GM19452 (cell line): ENCODE results near the gene ENTHD1.
"Not testable (repeated sequence)": the region's sequence is repeated elsewhere in the genome, so short reads cannot be mapped to it uniquely, and the experiment has no call there.

Experiments used
- ATAC-seq: cut with Tn5 transposase; IDR thresholded peaks from one replicate; pipeline ENCODE4 v1.9.1; 2021; ENCODE audit not compliant: unreplicated experiment

ENTHD1 gene

DNA sequence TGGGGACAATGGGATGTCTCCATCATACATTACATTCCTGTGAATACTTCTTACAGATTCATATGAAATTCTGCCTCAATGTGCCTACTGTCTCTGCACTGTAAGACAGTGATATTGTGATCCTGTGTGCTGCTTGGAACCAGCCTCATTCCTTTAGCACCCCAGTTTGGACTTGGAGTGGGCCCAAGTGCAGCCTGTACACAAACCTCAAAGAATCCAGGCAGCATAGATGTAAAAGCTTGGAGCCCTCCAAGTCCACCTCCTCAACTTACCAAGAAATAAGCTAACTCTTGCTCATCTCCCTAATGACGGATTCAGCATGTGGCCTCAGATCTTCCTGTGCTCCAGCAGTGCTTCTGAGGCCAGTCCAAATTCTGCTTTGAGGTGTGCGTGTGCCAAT is 31.7 kb upstream of the ENTHD1 start:
- no peak for ATAC-seq

DNA sequence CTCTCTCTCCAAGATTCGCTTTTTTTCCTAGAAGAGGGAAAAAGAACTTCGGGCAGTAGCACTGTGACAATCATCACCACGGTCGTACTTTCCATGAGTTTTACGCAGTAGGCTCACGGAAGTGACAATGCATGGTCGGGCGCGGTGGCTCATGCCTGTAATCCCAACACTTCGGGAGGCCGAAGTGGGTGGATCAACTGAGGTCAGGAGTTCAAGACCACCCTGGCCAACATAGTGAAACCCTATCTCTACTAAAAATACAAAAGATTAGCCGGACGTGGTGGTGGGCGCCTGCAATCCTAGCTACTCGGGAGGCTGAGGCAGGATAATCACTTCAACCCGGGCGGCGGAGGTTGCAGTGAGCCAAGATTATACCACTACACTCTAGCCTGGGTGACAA is 30.7 kb upstream of the ENTHD1 start:
- no peak for ATAC-seq

DNA sequence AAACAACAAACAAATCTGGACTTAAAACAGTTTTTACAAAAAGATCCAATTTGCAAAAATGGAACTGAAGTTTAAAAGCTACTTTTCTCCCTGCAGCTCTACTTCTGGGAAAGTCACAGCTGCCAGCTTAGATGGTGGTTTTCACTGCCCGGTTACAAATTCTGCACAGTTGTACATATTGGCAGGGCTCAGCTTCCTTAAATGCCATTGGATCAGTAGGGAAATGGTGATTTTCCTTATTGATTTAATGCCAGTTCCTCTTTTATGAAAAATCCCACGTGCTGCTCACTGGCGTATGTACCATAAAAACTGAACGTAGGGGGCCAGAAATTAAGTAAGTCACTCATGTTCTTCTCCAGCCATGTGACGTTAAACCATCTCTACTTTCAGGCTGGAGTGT is 30.1 kb upstream of the ENTHD1 start:
- ATAC-seq = no peak

DNA sequence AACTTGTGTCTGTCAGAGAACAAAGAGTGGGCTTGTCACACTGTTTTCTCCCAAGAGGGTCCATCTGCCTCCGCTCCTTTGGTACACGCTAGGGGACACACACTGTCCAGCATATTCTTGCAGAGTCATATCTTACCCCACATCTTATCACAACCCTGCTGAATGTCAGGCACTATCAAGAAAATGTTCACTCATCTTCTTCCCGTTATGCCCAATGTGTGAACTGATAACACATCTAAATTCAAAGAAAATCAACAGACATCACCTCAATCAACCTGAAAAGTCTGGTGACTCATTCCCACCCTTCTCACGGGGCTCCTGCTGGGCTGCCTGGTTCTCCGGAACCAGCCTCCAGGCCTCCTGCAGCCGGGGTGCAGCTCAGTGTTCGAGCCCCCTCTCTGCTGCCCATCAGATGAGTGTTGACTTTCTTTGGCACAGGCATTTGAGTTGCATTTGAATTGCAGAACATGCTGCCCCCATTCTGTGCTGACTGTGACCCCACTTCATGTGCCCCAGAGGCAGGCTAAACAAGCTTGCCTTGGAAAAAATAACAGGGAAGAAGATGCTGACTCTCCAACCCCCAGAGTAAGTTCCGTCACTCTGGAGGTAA is 26.7 kb upstream of the ENTHD1 start:
- no peak for ATAC-seq

DNA sequence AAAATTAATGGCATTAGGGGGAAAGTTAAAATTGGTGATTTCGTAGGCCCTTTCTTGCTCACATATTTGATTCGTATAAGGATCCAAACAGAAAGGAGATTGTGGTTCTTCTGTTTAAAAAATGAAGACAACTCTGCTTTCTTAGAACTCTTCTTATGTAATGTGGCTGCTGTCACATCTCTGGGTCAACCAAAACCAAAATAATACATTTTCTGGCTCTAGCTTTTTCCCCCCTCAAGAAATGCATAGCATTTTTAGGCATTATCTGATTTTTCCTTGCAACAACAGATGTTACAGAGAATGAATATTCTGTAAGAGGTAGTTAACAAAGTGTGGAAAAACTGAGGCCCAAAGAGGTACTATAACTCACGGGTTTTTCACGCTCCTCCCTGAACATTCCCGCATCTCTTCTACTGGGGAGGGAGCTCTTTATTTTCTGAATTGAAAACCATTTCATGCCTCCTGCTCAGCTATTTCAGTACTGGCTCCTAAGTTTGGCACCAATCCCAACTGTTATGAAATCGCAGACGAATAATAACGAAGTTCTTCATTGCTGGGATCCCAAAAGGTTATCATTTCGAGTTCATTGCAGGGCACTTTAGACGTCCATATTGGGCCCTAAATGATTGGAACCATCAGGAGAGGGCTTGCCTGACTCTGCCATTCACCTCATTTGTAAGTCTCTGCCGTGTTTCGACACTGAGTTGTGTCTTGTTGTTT is 24.4 kb upstream of the ENTHD1 start:
- no peak for ATAC-seq

DNA sequence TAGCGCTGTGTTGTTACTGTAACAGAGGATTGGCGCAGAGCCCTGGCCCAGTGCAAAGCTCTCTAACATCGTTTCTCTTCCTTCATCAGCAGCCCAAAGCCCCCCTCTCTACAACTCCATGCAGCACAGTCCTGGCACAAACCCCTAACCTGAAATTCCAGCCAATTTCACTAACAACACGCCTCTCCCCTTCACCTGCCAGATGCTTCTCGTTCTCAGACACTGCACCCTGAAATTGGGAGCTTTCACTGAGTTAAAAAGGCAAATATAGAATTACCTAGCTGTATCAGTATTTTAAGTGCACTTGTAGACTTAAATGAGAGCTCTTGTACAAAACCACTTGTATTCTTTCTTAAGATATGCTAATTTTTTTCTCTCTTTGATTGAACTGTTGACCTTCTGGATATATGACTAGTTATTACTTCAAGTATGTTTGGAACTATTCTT is 23.7 kb upstream of the ENTHD1 start:
- ATAC-seq = no peak

DNA sequence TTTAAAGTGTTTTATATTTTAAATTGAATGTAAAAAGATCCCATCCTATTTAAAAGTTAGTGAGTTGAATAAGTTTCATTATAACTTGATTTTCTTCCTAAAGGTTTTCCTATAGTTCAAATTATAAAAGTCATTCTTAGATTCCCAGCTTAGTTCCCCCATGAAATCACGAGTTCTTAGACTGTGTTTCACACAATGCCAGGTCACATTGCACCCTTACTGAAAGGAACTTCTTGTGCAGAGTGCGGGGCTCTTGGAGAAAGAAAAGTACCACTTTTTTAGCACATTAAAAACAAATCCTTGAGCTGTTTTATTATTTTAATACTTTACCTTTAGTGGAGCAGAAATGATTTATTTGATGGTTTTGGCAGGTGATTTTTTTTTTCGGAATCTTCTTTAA is 22.9 kb upstream of the ENTHD1 start:
- no peak for ATAC-seq

GRCh38 chr22:39915295-39915726 is 21.8 kb upstream of the ENTHD1 start:
- ATAC-seq = no peak

DNA sequence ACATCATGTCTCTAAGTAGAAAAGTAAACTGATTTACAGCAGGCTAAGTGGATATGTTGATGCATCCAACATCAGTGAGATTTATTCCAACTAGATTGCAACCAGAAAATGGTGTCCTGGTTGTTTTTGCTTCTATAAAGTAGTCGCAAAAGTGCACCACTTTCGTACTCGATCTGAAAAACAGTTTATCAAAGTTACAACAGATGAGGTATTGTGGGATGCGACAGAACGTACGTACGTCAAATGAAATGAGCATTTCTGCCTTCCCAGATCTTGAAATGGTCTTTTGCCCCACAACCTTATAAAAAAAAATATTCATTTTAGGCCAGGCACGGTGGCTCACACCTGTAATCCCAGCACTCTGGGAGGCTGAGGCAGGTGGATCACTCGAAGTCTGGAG is 21.0 kb upstream of the ENTHD1 start:
- ATAC-seq = no peak

- no peak for ATAC-seq
Observed at GRCh38 chr22:39913886-39914285, 20.3 kb upstream of the ENTHD1 start.

GRCh38 chr22:39913321-39913720 is 19.8 kb upstream of the ENTHD1 start:
- ATAC-seq = no peak

DNA sequence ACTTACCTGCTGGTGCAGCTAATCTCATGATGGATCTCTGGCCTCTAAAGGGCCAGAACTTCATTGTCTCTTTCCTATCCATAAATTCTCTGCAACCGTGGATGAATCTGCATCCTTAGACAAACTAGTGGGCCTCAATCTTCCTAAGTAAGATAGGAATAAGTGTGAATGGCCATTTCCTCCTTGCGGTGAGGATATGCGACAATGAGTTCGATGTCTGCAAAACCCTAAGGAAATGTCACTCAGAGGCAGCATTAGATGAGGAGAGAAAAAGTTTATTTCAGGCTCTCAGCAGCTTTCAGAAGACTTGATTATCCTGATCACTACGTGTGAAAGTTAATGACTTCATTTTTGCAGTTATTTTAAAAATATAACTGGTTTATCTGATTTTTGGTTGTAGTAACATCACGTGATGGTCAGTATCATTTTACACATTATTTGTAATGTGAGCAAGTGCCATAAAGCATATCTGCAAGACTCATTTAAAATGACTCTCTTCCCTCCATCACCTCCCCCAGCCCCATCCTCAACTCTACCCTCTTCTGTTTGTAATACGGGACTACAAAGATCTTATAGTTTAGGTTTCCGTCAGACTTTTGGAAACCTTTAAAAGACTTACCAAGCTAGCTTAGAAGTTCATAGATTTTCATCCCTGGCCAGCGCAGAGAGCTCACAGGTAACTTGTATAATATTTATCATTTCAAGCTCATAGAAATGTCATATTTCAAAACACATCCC is 17.5 kb upstream of the ENTHD1 start:
- no peak for ATAC-seq

DNA sequence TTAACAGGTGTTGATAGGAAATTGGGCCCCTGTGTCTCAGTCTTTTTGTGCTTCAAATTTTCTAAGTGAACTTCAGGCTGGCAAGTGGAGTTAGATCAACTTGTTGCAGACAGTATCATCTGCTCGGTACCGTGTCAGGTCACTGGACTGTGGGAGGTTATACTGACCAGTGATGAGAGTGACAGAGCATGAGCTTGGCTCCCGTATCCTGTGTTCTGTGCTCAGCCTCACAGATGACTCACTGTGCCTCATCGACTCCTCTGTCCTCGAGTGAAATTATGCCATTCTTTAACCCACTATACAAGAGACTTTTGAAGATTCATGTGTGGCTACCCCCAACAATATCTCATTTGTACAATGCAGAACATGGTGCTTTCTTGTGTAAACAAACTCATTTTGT is 15.2 kb upstream of the ENTHD1 start:
- no peak for ATAC-seq

GRCh38 chr22:39908136-39908535 is 14.6 kb upstream of the ENTHD1 start:
- no peak for ATAC-seq

DNA sequence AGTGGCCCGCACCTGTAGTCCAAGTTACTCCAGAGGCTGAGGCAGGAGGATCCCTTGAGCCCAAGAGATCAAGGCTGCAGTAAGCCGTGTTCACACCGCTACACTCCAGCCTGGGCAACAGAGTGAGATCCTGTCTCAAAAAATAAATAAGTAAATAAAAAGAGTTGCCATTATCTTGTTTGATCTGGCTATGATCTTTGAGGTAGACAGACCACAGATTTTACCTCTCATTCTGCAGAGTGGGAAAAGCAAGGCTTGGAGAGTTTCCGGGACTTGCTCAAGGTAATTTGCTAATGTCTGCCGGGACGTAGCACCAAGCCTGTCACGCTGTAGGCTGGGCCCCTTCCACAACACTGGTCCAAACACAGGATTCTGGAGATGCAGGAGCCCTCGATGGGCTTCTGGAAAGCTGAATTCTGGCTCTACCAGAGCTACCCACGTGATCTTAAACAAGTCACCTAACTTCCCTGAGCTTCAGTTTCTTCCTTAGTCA is 14.1 kb upstream of the ENTHD1 start:
- ATAC-seq = no peak

- no peak for ATAC-seq
Observed at GRCh38 chr22:39907047-39907446, 13.5 kb upstream of the ENTHD1 start.

DNA sequence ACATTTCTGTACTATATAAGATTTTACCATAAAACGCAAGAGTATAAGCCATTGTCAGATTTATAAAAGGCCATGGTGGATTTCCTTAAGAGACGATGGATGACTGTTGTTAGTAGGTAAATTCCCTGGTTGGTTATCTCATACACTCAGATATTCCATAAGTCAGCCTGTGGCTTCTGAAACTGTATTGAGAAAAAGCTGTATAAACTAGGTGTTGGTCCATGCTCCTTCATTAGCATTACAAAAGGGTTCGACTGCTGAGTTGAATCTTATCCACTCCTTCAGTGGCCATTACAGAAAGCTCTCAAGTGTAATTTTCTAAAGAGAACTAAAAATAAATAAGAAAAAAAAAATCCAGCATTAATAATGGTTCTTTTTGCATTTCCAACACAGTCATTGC is 12.6 kb upstream of the ENTHD1 start:
- ATAC-seq = no peak

GRCh38 chr22:39905687-39906086 is 12.1 kb upstream of the ENTHD1 start:
- ATAC-seq = no peak

DNA sequence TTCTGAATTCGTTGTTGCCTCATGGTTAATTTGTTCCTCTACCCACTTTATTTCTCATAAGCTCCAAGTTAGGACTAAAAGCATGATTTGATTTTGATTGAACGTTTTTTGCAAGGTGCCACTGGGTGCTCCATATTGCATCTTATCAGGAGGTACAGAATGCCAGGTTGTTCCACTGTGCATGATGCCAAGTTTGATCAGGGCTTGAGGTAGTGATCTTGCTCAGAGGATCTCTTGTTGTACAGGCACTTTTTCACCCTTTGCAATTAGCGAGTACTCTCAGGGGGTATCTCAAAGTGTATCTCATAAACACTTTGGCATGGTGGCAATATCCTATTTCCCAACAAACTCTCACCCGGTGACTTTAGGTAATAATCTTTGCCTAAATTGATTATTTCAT is 11.3 kb upstream of the ENTHD1 start:
- ATAC-seq = no peak

GRCh38 chr22:39904024-39904423 is 10.5 kb upstream of the ENTHD1 start:
- ATAC-seq = not testable (repeated sequence)

GRCh38 chr22:39901565-39902146 is 8.1 kb upstream of the ENTHD1 start:
- no peak for ATAC-seq
